ENCODE measurements around the gene TENT4A.

DNA sequence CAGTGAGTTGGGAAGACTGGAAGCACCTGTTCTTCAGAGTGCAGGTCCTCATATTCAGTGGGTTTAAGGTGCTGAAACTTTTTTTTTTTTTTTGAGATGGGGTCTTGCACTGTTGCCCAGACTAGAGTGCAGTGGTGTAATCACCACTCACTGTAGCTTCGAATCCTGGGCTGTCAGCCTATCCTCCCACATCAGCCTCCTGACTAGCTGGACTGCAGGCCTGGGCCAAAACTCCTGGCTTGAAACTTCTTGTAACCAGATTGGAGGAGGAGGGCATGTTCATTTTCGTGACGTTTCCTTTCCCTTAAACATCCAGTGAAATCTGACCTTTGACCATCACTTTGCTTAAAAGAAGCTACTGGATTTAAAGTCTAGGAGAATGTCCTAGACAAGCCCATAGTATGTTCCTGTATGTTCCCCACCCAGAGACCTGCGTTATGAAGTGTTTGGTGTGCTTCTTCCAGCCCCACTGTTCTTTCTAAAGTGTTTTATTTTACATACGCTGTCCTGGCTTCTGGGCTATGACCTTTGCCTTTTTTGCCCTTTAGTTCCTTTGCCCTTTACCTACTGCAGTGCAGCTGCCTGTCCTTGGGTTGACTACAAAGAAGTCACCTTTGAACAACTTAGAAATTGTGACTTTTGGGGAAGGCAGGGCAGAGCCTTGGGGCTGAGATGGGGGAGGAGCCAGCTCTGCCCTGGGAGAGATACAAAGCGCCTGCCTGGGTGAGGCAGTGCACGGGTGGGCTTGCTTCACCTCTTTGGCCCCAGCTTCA is 18.4 kb downstream of the TENT4A start:
- TF ChIP-seq, protein P1, sequence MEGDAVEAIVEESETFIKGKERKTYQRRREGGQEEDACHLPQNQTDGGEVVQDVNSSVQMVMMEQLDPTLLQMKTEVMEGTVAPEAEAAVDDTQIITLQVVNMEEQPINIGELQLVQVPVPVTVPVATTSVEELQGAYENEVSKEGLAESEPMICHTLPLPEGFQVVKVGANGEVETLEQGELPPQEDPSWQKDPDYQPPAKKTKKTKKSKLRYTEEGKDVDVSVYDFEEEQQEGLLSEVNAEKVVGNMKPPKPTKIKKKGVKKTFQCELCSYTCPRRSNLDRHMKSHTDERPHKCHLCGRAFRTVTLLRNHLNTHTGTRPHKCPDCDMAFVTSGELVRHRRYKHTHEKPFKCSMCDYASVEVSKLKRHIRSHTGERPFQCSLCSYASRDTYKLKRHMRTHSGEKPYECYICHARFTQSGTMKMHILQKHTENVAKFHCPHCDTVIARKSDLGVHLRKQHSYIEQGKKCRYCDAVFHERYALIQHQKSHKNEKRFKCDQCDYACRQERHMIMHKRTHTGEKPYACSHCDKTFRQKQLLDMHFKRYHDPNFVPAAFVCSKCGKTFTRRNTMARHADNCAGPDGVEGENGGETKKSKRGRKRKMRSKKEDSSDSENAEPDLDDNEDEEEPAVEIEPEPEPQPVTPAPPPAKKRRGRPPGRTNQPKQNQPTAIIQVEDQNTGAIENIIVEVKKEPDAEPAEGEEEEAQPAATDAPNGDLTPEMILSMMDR (IDR thresholded peaks at IDR 0.05): no peak
- TF ChIP-seq POLR2A (IDR thresholded peaks at IDR 0.05): no peak

Measured in right lobe of liver (tissue), 4 donors.